ENCODE results near the gene CERK.

The CERK gene

GRCh38 chr22:46775850-46776826, 38.1 kb upstream of the CERK start:
- Histone ChIP-seq H3K4me3 (ENCODE audit: insufficient read depth, low read depth, low read length) (no peak overlapping the region), H3K27me3 (ENCODE audit: control insufficient read depth, insufficient read depth, low read length, poor library complexity, severe bottlenecking) (no peaks in the 10 kb centered on the region), H3K4me1 (ENCODE audit: control insufficient read depth, insufficient read depth, low read length) (peaks cover 4% of the 10 kb centered on the region), H3K36me3 (ENCODE audit: control insufficient read depth, insufficient read depth, low read length) (no peaks in the 10 kb centered on the region), H3K9me3 (ENCODE audit: control insufficient read depth, low read length) (no peaks in the 10 kb centered on the region), H3K27ac (ENCODE audit: insufficient read depth, low read depth, low read length, poor library complexity, severe bottlenecking) (no peak overlapping the region)
- WGBS, 2 experiments: 93 to 94% methylated on average over 22 of the region's 22 CpGs

- WGBS, 2 experiments: 91% methylated on average over 20 of the region's 20 CpGs
Measured at GRCh38 chr22:46774980-46775849, 37.2 kb upstream of the CERK start.

GRCh38 chr22:46774253-46774979, 36.4 kb upstream of the CERK start:
- Histone ChIP-seq H3K36me3 (ENCODE audit: control insufficient read depth, insufficient read depth, low read length) (no peaks in the 10 kb centered on the region), H3K27me3 (ENCODE audit: control insufficient read depth, insufficient read depth, low read length, poor library complexity, severe bottlenecking) (no peaks in the 10 kb centered on the region), H3K27ac (ENCODE audit: insufficient read depth, low read depth, low read length, poor library complexity, severe bottlenecking) (no peak overlapping the region), H3K4me1 (ENCODE audit: control insufficient read depth, insufficient read depth, low read length) (peaks cover 4% of the 10 kb centered on the region), H3K9me3 (ENCODE audit: control insufficient read depth, low read length) (no peaks in the 10 kb centered on the region), H3K4me3 (ENCODE audit: insufficient read depth, low read depth, low read length) (no peak overlapping the region)
- WGBS, 2 experiments: 86 to 88% methylated on average over 24 of the region's 24 CpGs

More at GRCh38 chr22:46774980-46775849, 37.2 kb upstream of the CERK start:
- Histone ChIP-seq H3K4me3 (ENCODE audit: insufficient read depth, low read depth, low read length) (no peak overlapping the region), H3K9me3 (ENCODE audit: control insufficient read depth, low read length) (no peaks in the 10 kb centered on the region), H3K27ac (ENCODE audit: insufficient read depth, low read depth, low read length, poor library complexity, severe bottlenecking) (no peak overlapping the region), H3K36me3 (ENCODE audit: control insufficient read depth, insufficient read depth, low read length) (no peaks in the 10 kb centered on the region), H3K27me3 (ENCODE audit: control insufficient read depth, insufficient read depth, low read length, poor library complexity, severe bottlenecking) (no peaks in the 10 kb centered on the region), H3K4me1 (ENCODE audit: control insufficient read depth, insufficient read depth, low read length) (peaks cover 4% of the 10 kb centered on the region)

GRCh38 chr22:46773076-46773475, 35.0 kb upstream of the CERK start:
- H3K27me3 ChIP-seq (ENCODE audit: control insufficient read depth, insufficient read depth, low read length, poor library complexity, severe bottlenecking): no peaks in the 10 kb centered on the region
- H3K36me3 ChIP-seq (ENCODE audit: control insufficient read depth, insufficient read depth, low read length): no peaks in the 10 kb centered on the region
- no peak overlapping the region for H3K4me3 ChIP-seq (ENCODE audit: insufficient read depth, low read depth, low read length)
- no peak overlapping the region for H3K27ac ChIP-seq (ENCODE audit: insufficient read depth, low read depth, low read length, poor library complexity, severe bottlenecking)
- no peaks in the 10 kb centered on the region for H3K9me3 ChIP-seq (ENCODE audit: control insufficient read depth, low read length)
- H3K4me1 ChIP-seq (ENCODE audit: control insufficient read depth, insufficient read depth, low read length): peaks cover 4% of the 10 kb centered on the region
- 94% methylated on average over 10 of the region's 10 CpGs for WGBS, 2 experiments

- Histone ChIP-seq H3K4me1 (ENCODE audit: control insufficient read depth, insufficient read depth, low read length) (peaks cover 4% of the 10 kb centered on the region), H3K27me3 (ENCODE audit: control insufficient read depth, insufficient read depth, low read length, poor library complexity, severe bottlenecking) (no peaks in the 10 kb centered on the region), H3K27ac (ENCODE audit: insufficient read depth, low read depth, low read length, poor library complexity, severe bottlenecking) (no peak overlapping the region), H3K36me3 (ENCODE audit: control insufficient read depth, insufficient read depth, low read length) (no peaks in the 10 kb centered on the region), H3K4me3 (ENCODE audit: insufficient read depth, low read depth, low read length) (no peak overlapping the region), H3K9me3 (ENCODE audit: control insufficient read depth, low read length) (no peaks in the 10 kb centered on the region)
- WGBS, 2 experiments: 95 to 97% methylated on average over 5 to 8 of the region's 9 CpGs
Measured at GRCh38 chr22:46770726-46771125, 32.7 kb upstream of the CERK start.

GRCh38 chr22:46770151-46770641, 32.1 kb upstream of the CERK start:
- Histone ChIP-seq H3K36me3 (ENCODE audit: control insufficient read depth, insufficient read depth, low read length) (no peaks in the 10 kb centered on the region), H3K4me1 (ENCODE audit: control insufficient read depth, insufficient read depth, low read length) (peaks cover 4% of the 10 kb centered on the region), H3K9me3 (ENCODE audit: control insufficient read depth, low read length) (no peaks in the 10 kb centered on the region), H3K27ac (ENCODE audit: insufficient read depth, low read depth, low read length, poor library complexity, severe bottlenecking) (no peak overlapping the region), H3K27me3 (ENCODE audit: control insufficient read depth, insufficient read depth, low read length, poor library complexity, severe bottlenecking) (no peaks in the 10 kb centered on the region), H3K4me3 (ENCODE audit: insufficient read depth, low read depth, low read length) (no peak overlapping the region)
- WGBS, 2 experiments: 94 to 95% methylated on average over 14 of the region's 14 CpGs

GRCh38 chr22:46769706-46770105, 31.7 kb upstream of the CERK start:
- Histone ChIP-seq H3K27me3 (ENCODE audit: control insufficient read depth, insufficient read depth, low read length, poor library complexity, severe bottlenecking) (no peaks in the 10 kb centered on the region), H3K36me3 (ENCODE audit: control insufficient read depth, insufficient read depth, low read length) (no peaks in the 10 kb centered on the region), H3K9me3 (ENCODE audit: control insufficient read depth, low read length) (no peaks in the 10 kb centered on the region), H3K4me1 (ENCODE audit: control insufficient read depth, insufficient read depth, low read length) (peaks cover 4% of the 10 kb centered on the region), H3K27ac (ENCODE audit: insufficient read depth, low read depth, low read length, poor library complexity, severe bottlenecking) (no peak overlapping the region), H3K4me3 (ENCODE audit: insufficient read depth, low read depth, low read length) (no peak overlapping the region)
- 93 to 97% methylated on average over 6 of the region's 6 CpGs for WGBS, 2 experiments

- no peak overlapping the region for H3K27ac ChIP-seq (ENCODE audit: insufficient read depth, low read depth, low read length, poor library complexity, severe bottlenecking)
- peaks cover 4% of the 10 kb centered on the region for H3K4me1 ChIP-seq (ENCODE audit: control insufficient read depth, insufficient read depth, low read length)
- H3K4me3 ChIP-seq (ENCODE audit: insufficient read depth, low read depth, low read length): no peak overlapping the region
- H3K9me3 ChIP-seq (ENCODE audit: control insufficient read depth, low read length): no peaks in the 10 kb centered on the region
- H3K36me3 ChIP-seq (ENCODE audit: control insufficient read depth, insufficient read depth, low read length): no peaks in the 10 kb centered on the region
- no peaks in the 10 kb centered on the region for H3K27me3 ChIP-seq (ENCODE audit: control insufficient read depth, insufficient read depth, low read length, poor library complexity, severe bottlenecking)
- 94 to 96% methylated on average over 17 of the region's 17 CpGs for WGBS, 2 experiments
Measured at GRCh38 chr22:46769191-46769675, 31.2 kb upstream of the CERK start.

GRCh38 chr22:46767249-46767985, 29.4 kb upstream of the CERK start:
- no peak overlapping the region for H3K4me3 ChIP-seq (ENCODE audit: insufficient read depth, low read depth, low read length)
- no peak overlapping the region for H3K27ac ChIP-seq (ENCODE audit: insufficient read depth, low read depth, low read length, poor library complexity, severe bottlenecking)
- no peaks in the 10 kb centered on the region for H3K4me1 ChIP-seq (ENCODE audit: control insufficient read depth, insufficient read depth, low read length)
- WGBS, 2 experiments: 93 to 96% methylated on average over 11 of the region's 11 CpGs
- H3K9me3 ChIP-seq (ENCODE audit: control insufficient read depth, low read length): no peaks in the 10 kb centered on the region
- no peaks in the 10 kb centered on the region for H3K27me3 ChIP-seq (ENCODE audit: control insufficient read depth, insufficient read depth, low read length, poor library complexity, severe bottlenecking)
- no peaks in the 10 kb centered on the region for H3K36me3 ChIP-seq (ENCODE audit: control insufficient read depth, insufficient read depth, low read length)
